Middle frontal gyrus (tissue), 1 donor: ENCODE results near the gene SQSTM1.
"Not testable (repeated sequence)": the region's sequence is repeated elsewhere in the genome, so short reads cannot be mapped to it uniquely, and the experiment has no call there.

Experiments used
- DNase-seq: peaks from one replicate; pipeline ENCODE4 v3.0.0-alpha.2; 2015; ENCODE audit warnings: low spot score; ENCODE audit errors: extremely low spot score

SQSTM1 gene

DNA sequence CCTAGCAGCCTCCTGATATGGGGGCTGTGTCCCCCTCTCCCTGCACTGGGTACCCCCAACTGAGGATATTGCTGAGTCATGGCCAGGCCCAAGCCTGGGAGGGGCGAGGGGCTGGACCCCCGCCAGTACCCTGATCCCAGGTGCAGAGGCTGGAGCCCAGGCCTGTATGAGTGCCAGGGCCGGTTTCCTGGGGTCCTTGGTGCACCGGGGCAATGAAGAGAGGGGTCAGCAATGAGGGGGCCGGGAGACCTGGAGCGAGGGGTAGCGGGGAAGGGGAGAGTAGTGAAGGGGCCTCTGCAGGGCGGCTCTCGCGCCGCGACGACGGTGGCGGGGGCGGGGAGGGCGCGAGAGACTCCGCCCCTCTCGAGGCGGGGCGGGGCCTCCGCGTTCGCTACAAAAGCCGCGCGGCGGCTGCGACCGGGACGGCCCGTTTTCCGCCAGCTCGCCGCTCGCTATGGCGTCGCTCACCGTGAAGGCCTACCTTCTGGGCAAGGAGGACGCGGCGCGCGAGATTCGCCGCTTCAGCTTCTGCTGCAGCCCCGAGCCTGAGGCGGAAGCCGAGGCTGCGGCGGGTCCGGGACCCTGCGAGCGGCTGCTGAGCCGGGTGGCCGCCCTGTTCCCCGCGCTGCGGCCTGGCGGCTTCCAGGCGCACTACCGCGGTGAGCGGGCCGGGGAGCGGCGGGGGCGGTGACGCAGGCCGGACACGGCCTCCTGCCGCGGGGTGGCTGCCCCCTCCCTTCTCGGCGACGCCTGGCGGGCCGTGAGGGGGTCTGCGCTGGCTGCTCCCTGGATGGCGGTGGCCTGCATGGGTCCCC, at the start of gene SQSTM1:
TSS of gene SQSTM1 (plus strand) at position 423 of the 815 bp plus-strand sequence. CDS start at position 455, 32 bp downstream.
- DNase-seq = peak; percentile 83

- no peak for DNase-seq
Observed at GRCh38 chr5:179771311-179771895, 49.3 kb upstream of the SQSTM1 start.

- no peak for DNase-seq
Observed at GRCh38 chr5:179772351-179772750, 48.4 kb upstream of the SQSTM1 start.

- DNase-seq = no peak
Observed at GRCh38 chr5:179773686-179774040, 47.0 kb upstream of the SQSTM1 start.

DNA sequence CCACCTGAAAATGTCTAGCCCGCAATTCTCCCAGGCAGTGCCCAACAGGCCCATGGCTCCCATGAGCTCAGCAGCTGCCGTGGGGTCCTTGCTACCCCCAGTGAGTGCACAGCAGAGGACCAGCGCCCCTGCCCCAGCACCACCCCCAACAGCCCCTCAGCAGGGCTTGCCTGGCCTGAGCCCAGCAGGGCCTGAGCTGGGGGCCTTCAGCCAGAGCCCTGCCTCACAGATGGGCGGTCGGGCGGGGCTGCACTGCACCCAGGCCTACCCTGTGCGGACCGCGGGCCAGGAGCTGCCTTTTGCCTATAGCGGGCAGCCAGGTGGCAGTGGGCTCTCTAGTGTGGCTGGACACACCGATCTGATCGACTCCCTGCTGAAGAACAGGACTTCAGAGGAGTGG, 46.3 kb upstream of the SQSTM1 start:
- DNase-seq = no peak

DNA sequence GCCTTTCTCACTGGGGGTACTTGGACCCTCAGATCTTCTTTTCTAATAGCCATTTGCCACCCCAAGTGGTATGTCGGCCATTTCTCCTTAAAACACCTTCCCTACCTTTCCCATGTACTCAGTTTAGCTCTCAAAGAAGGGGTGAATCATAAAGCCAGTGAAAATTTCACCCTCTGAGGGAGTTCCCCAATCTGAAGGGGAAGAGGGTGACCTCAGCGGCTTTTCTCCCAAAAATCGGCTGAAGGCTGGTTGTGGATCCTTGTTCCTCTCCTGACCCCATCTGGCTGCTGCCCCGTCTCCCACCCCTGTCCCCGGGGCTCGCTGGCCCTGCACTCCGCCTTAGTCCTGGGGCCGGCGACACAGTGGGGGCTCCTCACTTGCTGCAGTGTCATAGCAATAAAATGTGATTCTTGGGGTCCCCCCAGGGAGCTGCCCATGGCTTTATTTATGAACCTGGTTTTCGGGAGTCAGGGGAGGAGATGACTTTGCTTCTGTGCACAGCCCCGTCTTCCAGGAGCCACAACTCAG, 44.2 kb upstream of the SQSTM1 start:
- no peak for DNase-seq

DNA sequence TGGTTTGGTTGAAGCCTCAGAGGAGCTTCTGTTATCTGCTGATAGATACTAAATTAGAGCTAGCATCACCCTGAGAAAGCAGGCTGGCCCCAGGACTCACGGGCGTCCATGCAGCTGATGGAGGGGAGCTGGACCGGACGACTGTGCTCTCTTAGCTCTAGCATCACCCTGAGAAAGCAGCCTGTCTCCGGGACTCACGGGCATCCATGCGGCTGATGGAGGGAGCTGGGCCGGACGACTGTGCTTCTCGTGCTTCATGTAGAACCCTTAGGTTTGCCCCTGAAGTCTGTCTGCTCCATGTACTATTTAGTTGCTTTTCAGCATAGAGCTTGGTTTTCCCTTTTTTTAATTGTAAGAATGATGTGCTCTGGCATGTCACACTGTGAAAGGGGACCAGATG, 43.2 kb upstream of the SQSTM1 start:
- no peak for DNase-seq

DNA sequence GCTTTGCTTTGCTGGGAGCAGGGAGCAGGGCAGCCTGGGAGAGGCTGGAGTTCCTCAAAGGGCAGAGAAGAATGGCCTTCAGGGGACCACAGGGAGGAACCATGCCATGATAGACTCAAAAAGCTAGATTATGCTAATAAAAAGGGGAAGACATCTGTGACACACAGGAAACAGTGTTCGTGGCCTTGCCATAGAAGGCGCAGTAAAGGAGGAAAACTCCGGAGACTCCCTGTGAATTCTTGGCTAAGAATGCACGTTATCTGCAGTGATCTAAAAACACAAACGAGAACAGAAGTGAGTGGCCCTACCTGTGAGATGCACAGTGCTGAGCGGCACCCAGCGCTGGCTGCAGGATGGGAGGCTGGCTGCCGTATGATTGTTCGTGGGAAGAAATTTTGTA, 42.8 kb upstream of the SQSTM1 start:
- DNase-seq = no peak

GRCh38 chr5:179778591-179778990, 42.1 kb upstream of the SQSTM1 start:
- no peak for DNase-seq

GRCh38 chr5:179779826-179780225, 40.9 kb upstream of the SQSTM1 start:
- DNase-seq = no peak

- no peak for DNase-seq
Observed at GRCh38 chr5:179780362-179780761, 40.3 kb upstream of the SQSTM1 start.

GRCh38 chr5:179781846-179782245, 38.9 kb upstream of the SQSTM1 start:
- no peak for DNase-seq

DNA sequence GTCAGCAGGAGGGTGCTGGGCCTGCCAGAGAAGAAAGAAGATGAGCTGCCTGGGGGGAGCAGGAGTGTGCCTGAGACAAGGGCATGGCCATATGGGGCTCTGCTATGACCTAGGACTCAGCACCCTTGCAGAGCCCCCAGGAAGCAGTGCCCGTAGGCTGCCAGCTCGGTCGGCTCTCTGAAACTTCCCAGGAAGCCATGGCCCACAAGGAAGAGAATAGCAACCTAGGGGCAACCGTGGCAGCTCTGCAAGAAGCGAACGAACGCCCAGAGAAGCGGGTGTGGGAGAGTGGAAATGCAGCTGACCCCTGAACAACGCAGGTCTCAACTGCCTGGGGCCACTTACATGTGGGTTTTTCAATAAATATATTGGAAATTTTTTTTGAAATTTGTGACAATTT, 37.6 kb upstream of the SQSTM1 start:
- no peak for DNase-seq

DNA sequence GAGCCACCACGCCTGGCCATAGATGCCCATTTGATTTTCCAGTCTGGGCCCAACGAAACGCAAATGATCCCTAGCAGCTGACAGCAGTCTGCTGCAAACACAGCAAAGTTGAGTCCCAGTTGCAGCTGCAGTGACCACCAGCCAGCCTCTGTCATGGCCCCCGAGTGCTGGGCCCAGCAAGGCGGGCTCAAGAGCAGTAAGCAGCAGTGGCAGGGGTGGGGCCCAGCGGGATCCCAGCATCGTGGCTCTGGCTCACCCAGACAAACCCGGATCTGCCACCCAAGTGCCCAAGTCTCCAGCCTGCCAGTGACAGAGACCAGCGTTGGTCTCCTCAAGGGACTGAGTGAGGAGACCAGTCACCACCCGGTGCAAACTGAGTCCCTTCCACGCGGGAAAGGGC, 33.8 kb upstream of the SQSTM1 start:
- no peak for DNase-seq

DNA sequence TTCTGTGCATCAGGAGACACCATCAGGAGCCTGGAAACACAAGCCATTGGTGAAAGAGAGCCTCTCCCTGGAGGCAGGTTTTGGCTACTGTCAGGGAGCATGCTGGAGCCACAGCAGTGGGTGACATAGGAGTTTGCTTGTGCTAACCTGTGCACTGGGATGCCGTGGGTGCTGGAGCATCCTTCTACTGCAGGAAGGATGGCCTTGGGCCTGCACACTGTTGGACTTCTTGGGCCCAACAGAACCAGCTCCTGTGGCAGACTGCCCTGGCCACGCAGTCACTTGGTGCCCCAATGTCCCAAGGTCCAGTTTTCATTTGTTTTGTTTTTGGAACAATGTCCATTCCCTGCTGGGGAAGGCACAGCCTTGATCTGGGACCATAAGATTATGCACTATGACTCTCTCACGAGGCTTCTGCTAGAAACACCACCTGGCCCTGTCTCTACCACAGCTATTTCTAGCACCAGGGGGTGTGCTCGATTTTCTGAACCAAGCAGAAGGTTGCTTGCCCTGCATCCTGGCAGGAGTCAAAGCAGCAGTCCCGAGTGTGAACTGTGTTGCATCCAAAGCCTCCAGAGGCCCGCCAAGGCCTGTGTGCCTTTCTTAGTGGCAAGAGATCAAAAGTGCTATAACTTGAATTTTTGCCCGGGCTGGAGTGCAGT, 32.4 kb upstream of the SQSTM1 start:
- DNase-seq = no peak

GRCh38 chr5:179789278-179789677, 31.4 kb upstream of the SQSTM1 start:
- DNase-seq = not testable (repeated sequence)

GRCh38 chr5:179791881-179792611, 28.7 kb upstream of the SQSTM1 start:
- DNase-seq = no peak

DNA sequence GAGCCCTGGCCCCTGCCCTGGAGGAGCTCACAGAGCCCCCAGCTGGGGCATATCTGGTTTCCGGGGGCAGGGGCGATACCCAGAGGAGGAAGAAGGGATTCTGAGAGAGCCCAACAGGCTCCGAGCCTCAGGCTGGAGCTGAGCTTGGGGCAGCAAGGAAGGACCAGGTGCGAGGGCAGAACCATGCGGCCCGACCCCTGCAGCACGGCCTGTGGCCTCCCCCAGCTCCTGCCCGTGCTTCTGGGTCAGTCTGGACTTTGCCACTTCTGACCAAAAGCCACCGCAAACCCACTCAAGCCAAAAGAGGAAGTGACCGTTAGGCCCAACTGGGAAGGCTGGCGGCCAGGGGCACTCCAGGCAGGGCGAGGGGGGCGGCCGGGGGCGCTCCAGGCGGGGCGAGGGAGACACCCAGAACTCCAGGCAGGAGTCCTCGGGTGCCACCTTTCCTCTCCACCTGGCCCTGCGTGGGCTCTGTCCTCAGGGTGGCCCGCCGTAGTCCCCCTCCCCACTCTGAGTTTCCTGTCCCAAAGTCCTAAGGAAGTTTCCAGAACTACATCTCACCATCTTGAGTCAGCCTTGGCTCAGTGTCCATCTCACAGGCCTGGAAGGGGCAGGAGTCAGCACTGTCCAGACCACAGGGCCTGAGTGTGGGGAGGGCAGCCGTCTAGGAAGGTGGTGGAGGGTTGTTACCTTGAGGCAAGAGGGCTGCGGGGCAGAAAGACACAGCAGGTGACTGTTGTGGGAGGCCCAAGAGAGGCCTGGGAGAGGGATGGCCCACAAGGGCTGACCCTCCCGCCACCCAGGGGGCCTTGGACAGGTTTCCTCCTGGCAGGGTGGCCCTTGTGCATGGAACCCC, 27.9 kb upstream of the SQSTM1 start:
- no peak for DNase-seq

DNA sequence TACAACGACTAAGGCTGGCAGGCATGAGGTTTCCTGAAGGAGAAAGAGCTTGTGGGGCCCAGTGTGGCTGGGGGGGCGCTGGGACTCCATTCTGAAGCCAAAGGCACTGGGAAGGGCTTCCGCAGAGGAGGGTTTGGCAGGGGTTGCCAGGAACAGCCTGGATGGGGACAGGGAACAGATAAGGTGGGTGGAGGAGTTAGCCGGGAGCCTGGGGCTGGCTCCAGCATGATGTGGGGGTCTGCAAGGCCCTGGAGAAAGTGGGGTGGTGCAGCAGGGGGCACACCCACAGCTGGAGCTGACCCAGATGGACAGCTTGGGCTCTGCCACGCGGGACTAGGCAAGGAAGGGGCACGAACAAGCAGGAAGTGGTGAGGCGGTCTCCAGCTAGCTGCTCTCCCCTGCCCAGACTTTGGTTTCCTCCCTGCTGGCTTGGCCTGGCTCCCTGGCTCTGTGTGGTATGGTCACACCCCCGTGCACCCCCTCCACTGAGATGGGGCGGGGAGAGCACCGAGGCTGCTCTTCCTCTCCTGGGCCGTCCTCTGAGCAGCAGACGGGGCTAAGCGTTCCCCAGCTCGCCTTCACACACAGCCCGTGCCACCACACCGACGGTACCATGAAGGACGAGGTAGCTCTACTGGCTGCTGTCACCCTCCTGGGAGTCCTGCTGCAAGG, 27.1 kb upstream of the SQSTM1 start, which contains the start of gene LTC4S:
TSS of gene LTC4S (plus strand) at position 519 of the 672 bp plus-strand sequence. CDS start at position 614, 95 bp downstream.
- no peak for DNase-seq

DNA sequence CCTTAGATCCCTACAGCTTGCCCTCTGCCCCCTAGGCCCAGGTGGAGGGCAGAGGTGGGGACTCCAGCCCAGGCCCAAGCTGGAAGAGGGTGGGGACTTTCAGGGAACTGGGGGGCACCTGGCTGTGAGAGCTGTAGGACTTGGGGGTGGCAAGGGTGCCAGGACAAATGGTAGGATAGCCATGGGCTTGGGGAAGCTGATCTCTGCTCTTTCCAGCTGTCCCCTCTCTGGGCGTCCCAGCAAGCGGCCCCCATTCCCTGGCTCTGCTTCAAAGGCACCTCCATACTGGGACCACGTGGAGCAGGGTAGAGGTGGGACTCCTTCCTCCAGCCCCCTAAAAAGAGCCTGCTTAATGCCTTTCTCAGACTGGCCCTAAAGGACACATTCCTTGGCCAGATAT, 26.5 kb upstream of the SQSTM1 start:
- DNase-seq = no peak
